DMS 273 treated with DMSO at 0.1 percent for 48 hours (cell line): Measurements from ENCODE around the gene CCDC15.
"Not testable (repeated sequence)": the region's sequence is repeated elsewhere in the genome, so short reads cannot be mapped to it uniquely, and the experiment has no call there.

Experiments used
- DNase-seq: peaks from one replicate; lab custom pipeline; 2025; lab: John Stamatoyannopoulos, UW

Gene CCDC15

GRCh38 chr11:124988063-124988462 lies 34.1 kb downstream of the CCDC15 start:
- DNase-seq, result no peak

DNA sequence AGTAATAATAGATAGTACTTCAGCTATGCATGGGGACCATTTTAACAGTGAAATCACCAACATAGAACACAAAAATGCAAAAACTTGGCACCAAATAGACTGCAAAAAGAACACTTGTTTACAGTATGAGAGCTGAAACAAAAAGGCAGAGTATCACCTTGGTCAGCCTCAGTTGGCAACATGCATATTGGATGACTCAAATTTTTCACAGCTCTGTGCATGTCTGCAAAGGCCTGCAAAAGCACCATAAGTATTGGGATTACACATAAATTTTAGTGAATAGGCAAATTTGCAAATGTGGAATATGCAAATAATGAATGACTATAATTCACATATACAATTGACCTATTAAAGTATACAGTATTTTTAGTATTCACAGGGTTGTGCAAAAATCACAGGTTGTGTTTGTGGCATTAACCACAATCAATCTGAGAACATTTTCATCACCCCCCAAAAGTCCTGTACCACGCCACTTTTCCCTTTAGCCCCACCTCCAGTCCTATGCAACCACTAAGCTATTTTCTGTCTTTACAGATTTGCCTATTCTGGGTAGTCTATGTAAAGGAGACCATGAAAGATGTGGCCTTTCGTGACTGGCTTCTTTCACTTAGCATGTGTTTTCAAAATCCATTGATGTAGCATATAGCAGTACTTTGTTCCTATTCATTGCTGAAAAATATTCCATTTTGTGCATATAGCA lies 47.2 kb downstream of the CCDC15 start:
- no peak for DNase-seq

DNA sequence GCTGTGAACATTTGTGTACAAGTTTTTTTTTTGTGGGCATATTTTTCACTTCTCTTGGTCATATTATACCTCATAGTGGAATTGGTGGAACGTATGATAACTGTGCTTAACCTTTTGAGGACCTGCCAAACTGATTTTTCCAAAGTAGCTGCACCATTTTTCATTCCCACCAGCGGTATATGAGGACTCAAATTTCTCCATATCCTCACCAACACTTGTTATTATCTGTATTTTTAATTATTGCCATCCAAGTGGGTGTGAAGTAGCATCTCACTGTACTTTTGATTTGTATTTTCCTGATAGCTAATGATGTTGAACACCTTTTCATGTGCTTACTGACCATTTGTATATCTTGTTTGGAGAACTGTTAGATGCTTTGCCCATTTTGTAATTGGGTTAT lies 47.8 kb downstream of the CCDC15 start:
- DNase-seq, result no peak

GRCh38 chr11:125005491-125005890 lies 51.5 kb downstream of the CCDC15 start:
- no peak for DNase-seq

GRCh38 chr11:125016413-125016812 lies 62.4 kb downstream of the CCDC15 start:
- DNase-seq, result no peak

DNA sequence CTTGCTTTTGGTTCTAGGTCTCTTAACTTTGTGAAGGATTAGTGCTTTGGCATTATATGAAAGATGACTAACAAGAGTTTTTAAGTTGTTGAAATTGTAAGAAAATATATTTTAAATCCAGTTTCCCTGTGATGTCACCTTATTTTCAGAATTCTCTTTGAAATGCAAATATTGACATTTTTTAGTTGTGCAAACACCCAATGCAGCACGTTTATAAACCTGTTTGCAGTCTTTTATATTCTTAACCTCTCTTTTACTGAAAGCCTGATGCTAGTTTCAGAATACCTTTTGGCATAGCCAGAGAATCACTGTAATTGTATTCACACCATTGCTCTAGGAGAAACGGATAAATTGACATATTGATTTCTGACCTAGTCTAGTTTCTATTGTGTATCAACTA lies 66.3 kb downstream of the CCDC15 start:
- DNase-seq, result no peak

- DNase-seq, result no peak
Measured at GRCh38 chr11:125022551-125022950, 68.5 kb downstream of the CCDC15 start.

DNA sequence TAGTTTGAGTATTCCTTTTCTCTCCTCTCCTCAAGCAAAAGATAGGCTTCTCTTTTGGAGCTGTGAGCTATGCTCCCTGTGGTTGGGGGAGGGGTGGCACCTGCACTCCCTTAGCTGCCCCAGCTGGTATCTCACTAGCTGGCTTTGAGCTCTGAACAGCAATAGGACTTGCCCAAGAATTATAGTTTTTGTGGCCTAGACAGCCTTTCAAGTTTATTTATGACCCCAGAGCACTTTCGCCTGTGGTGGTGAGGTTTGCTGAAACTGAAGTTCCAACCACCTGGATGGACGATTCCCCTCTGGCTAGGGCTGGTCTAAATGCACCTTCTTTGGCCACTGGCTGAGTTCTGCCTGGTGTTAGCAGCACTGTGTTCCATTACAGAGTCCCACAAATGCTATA lies 72.0 kb downstream of the CCDC15 start:
- DNase-seq, result no peak

DNA sequence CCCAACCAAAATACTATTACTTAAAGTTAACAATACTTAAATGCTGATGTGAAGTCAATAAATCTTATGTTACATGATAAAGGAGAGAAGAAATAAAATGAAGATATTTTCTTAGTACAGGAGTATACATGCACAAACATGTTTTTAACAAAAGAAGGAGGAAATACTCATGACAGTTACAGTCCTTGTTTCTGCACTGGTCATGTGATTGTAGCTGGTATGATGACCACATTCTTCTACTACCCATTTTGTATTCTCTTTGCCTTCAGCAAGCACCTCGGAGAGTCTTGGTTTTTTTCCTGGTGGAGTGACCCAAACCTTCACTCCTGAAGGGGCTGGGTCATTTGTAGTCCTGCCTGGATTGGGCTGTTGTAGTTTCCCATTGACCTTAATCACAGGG lies 75.4 kb downstream of the CCDC15 start:
- DNase-seq, result not testable (repeated sequence)

DNA sequence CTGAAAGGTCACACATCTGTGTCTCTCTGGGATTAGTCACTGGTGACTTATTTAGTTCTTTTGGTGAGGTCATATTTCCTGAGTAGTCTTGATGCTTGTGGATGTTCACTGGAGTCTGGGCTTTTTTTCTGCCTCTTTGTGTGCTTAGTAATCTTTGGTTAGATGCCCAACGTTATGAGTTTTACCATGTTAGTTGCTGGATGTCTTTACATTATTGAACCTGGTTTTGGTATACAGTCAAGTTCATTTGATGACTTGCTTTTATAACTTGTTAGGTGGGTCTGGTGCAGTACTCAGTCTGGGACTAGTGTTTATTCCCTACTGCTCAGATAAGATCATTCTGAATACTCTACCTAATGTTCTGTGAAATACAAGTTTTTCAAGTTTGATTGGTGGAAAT lies 82.9 kb downstream of the CCDC15 start:
- DNase-seq, result no peak

DNA sequence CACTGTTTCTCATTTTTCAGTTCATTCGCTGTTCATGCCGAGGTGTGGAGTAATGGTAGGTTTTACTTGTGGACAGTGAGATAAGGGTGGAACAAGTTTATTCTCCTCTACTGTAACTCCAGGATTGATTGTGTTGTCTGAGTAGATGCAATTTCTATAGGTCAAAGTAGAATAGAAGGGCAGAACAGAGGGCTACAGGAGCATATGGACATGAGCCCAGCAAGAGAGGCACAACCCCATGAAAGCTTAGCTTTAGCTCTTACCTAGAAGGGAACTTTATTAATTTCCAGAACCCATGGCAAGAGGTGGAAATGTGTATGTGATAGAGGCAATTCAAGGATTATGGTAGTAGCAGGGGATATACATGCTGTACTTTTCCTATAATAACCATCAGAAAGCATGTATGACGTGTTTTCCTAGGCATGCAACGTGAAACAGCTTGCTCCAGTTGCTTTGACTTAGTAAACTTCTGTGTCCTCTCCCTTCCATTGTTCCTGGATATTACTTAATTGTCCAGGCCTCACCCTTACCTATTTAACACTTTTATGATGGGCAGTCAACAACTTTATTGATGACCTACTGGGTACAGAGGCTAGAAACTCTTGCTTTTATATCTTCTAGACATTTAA lies 95.3 kb downstream of the CCDC15 start:
- DNase-seq, result no peak

DNA sequence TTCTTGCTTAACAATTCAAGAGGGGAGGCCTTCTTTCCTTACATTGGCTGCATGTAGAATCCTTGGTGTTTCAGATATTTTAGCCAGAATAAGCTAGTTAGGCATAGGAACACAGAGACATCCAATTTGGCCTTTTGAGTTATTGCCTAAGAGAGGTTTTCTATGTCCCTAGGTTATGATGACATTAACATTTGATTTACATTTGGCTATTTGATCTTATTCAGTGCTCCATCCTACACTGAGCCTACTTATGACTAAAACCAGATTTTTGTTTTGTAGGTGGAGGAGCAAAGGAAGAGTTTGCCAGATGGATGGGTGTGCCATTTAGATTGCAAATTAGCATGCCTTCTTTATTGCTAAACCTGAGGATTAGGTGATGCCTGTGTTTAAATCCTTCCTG lies 98.0 kb downstream of the CCDC15 start:
- DNase-seq, result no peak

- no peak for DNase-seq
Measured at GRCh38 chr11:125053167-125053566, 99.2 kb downstream of the CCDC15 start.

- DNase-seq, result no peak
Measured at GRCh38 chr11:125055107-125055715, 101.2 kb downstream of the CCDC15 start.

GRCh38 chr11:125056111-125056510 lies 102.1 kb downstream of the CCDC15 start:
- DNase-seq, result not testable (repeated sequence)

DNA sequence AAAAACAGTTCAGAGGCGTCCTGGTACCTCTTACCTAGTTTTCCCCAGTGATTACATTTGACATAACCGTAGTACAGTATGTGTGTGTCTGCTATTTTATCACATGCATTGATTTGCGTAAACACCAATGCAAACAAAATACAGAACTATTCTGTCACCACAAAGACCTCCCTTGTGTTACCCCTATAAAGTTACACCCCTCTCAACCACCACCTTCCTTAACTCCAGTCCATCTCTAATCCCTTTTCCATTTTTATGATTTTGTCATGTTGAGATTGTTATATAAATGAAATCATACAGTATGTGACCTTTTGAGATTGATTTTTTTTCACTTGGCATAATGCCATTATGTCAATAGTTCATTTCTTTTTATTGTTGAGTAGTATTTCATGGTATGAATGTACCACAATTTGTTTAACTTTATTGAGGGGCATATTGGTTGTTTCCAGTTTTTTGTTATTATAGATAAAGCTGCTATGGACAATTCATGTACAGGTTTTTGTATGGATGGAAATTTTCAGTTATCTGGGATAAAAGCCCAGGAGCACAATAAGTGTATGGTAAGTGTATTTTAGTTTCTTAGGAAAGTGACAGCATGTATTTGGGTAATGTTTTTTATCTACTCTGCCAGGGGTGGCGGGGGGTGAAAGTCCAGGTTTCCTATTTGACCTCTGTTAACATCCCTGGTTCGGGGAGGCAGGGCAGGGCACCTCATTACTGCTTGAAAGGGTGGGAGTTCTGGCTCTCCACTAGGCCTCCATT lies 103.1 kb downstream of the CCDC15 start:
- no peak for DNase-seq

DNA sequence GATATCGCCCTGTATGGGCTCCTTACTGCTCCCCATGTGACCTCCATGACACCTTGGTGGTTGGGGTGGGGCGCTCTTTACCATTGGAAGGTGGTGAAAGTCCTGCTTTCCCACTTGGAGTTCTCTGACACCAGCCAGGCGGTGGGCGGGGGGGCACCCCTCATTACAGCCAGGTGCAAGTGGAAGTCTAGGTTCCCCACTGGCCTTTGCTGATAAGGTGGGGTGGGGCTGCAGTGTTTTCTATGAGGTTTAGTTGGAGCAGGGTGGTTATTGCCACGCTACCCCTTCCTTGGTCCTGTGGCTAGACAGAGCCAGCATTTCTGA lies 103.7 kb downstream of the CCDC15 start:
- DNase-seq, result no peak

- no peak for DNase-seq
Measured at GRCh38 chr11:125061281-125061680, 107.3 kb downstream of the CCDC15 start.

DNA sequence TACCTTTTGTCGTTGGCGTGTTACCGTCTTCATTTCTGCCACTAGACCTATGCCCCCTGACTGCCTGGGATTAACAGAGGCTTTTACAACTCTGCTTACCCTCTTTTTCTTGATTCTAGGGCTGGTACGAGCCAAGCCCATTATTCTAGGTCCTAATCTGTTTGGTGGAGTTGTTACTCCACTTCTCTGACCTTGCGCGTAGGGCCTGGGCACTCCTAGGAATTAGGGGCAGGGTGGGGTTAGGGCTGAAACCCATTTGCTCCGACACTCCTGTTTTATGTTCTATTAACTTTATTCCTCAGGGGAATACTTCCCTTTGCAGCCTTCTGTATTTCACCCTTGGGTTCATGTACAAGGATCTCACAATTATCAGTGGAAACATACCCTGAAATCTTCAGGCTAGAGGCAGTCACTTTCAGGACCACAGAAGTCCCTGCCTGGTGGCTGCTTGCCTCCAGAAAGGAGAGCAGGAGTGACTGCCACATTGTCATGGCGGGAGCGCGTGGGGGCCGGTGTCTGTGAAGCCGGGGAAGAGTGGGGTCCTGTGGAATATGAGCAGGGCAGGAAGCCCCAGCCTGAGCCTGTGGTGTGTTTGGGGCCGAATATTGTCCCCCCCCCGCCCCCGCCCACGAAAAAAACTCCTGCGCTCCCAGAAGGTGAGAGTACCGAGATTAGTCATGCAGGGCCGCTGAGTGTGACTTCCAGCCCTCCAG lies 108.4 kb downstream of the CCDC15 start:
- no peak for DNase-seq

DNA sequence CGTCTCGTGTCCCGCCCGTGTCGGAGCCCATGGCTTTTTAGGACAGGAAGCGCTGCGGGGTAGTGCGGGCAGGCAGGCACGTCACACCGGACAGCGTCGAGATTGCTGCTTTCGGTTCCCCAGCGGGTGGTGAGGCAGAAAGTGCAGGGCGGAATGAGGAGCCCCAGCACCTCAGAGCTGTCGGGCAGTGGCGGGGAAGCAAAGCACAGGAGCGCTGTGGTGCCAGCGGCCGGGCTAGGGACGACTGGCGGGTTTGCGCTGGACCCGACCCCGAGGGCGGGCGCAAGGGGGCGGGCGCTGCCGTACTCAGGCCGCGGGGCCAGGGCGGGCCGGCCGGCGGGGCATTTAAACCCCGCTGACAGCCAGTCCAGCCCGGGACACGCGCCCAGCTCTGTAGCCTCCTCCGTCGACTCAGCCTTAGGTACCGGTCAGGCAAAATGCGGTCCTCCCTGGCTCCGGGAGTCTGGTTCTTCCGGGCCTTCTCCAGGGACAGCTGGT lies 109.0 kb downstream of the CCDC15 start, which contains the start of gene SLC37A2:
TSS of gene SLC37A2 (plus strand) at position 375 of the 498 bp plus-strand sequence. CDS start at position 438, 63 bp downstream.
- no peak for DNase-seq

GRCh38 chr11:125063429-125064043 lies 109.5 kb downstream of the CCDC15 start:
- no peak for DNase-seq
